ENCODE measurements around the gene KCNC4. TPM values are rescaled to one million over a fixed set of nuclear protein-coding genes. Genes with fewer than 3 reads are reported as not detected.
A peak's percentile ranks its signal among the peaks of the same experiment; 100 is the strongest.

Gene KCNC4
- total and polyA plus RNA-seq, 12 donors, result 1.1 to 14.4 (median 9.3) TPM

DNA sequence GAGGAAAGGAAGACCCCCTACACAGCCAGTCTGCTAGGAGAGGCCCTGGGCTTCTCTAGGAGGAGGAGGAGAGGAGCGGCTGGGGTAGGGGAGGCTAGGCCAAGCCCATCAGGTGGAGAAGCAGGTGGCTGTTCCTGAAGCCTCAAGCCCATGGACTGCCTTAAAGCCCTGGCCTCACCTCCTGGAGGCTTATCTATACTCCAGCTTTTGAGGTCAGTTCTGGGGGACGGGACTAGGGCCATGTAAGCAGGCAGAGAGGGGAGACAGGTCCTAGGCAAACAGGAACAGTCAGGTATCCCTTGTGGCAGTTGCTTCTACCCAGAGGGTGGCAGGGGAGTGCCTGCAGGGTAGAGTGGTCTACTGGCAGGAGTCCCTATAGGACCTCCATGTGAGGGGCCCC is 40.6 kb downstream of the KCNC4 start:
- TF ChIP-seq, protein P1, sequence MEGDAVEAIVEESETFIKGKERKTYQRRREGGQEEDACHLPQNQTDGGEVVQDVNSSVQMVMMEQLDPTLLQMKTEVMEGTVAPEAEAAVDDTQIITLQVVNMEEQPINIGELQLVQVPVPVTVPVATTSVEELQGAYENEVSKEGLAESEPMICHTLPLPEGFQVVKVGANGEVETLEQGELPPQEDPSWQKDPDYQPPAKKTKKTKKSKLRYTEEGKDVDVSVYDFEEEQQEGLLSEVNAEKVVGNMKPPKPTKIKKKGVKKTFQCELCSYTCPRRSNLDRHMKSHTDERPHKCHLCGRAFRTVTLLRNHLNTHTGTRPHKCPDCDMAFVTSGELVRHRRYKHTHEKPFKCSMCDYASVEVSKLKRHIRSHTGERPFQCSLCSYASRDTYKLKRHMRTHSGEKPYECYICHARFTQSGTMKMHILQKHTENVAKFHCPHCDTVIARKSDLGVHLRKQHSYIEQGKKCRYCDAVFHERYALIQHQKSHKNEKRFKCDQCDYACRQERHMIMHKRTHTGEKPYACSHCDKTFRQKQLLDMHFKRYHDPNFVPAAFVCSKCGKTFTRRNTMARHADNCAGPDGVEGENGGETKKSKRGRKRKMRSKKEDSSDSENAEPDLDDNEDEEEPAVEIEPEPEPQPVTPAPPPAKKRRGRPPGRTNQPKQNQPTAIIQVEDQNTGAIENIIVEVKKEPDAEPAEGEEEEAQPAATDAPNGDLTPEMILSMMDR (IDR thresholded peaks at IDR 0.05), result no peak
- TF ChIP-seq POLR2A (IDR thresholded peaks at IDR 0.05), result no peak
- no peaks in the 10 kb centered on the region for H3K4me1 ChIP-seq (replicated peaks in 1 of 2)
- H3K4me3 ChIP-seq, result no peak overlapping the region
- H3K27ac ChIP-seq, result no peak overlapping the region
- H3K36me3 ChIP-seq (replicated peaks in 1 of 2), result no peaks in the 10 kb centered on the region
- H3K9me3 ChIP-seq (replicated peaks in 1 of 3), result no peaks in the 10 kb centered on the region
- peak in 1 of 7 donors; percentile 23 for DNase-seq
- 78 to 100% (median 95%) methylated on average over 2 of the region's 2 CpGs for WGBS, 4 donors
- intact Hi-C loops (cut with DNase I), result no loop called here
- no peaks in the 10 kb centered on the region for H3K27me3 ChIP-seq

DNA sequence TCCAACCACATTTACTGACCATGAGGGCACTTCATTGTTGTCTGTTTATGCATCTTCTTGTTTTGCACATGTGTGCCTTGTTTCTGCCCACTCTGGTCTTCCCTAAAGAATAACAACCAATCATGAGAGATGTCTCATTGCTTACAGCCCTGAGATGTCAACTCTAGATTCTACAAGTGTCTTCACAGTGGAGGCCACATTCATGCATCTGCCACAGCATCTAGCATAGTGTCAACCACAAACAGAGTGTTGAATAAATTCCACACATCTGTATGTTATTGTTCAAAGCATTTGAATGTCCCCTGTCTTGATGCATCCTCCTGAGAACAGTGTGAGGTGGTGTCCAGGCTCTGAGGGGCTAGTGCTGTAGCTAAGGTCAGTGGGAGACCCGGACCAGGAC is 43.1 kb downstream of the KCNC4 start:
- intact Hi-C loops (cut with DNase I), result no loop called here
- DNase-seq, result no peak
- 80 to 100% (median 96%) methylated on average over 1 of the region's 1 CpG for WGBS, 4 donors
- Histone ChIP-seq H3K27ac (no peak overlapping the region), H3K4me1 (replicated peaks in 1 of 2) (no peaks in the 10 kb centered on the region), H3K9me3 (replicated peaks in 1 of 3) (no peaks in the 10 kb centered on the region), H3K36me3 (replicated peaks in 1 of 2) (no peaks in the 10 kb centered on the region), H3K27me3 (no peaks in the 10 kb centered on the region), H3K4me3 (no peak overlapping the region)
- TF ChIP-seq POLR2A (IDR thresholded peaks at IDR 0.05), result no peak
- TF ChIP-seq, protein P1 (IDR thresholded peaks at IDR 0.05), result no peak

DNA sequence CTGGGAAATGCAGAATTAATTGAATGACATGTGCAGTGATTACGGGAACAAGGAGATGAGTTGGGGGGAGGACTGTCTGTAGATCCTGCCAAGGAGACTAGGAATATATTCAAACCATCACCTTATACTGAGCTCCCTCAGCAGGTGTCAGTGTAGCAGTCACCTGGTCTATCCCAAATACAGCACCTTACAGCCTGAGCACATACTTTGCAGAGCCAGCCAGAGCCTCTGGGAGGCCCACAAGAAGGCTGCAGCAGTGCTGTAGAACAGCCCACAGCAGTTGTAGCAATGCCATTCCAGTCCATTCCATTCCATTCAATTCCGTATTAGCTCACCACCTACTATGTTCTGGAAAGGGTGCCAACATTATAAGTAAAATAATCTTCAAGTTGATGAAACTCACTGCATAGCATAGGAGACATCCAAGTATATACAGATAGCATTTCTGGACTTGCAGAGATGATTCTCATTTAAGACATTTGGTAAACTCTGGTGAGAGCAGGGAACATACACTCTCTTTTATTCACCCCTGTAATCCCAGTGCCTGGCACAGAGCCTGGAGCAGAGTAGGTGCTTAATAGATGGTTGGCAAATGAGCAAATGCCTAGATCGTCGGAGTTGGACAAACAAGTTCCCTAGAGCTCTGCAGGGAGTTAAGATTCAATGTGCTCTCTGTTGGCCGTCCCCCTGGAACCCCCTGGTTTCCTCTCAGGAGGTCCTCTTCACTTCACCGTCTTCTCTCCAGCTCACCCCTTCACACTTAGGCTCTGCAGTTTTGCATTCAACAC is 44.7 kb downstream of the KCNC4 start:
- H3K27ac ChIP-seq, result no peak overlapping the region
- no peak for TF ChIP-seq POLR2A (IDR thresholded peaks at IDR 0.05)
- TF ChIP-seq, protein P1 (IDR thresholded peaks at IDR 0.05), result no peak
- intact Hi-C loops (cut with DNase I), result no loop called here
- H3K27me3 ChIP-seq, result no peaks in the 10 kb centered on the region
- 74 to 79% (median 77%) methylated on average over 6 of the region's 6 CpGs for WGBS, 4 donors
- H3K4me3 ChIP-seq, result no peak overlapping the region
- DNase-seq, result no peak
- H3K36me3 ChIP-seq (replicated peaks in 1 of 2), result no peaks in the 10 kb centered on the region
- H3K9me3 ChIP-seq (replicated peaks in 1 of 3), result no peaks in the 10 kb centered on the region
- no peaks in the 10 kb centered on the region for H3K4me1 ChIP-seq (replicated peaks in 1 of 2)

DNA sequence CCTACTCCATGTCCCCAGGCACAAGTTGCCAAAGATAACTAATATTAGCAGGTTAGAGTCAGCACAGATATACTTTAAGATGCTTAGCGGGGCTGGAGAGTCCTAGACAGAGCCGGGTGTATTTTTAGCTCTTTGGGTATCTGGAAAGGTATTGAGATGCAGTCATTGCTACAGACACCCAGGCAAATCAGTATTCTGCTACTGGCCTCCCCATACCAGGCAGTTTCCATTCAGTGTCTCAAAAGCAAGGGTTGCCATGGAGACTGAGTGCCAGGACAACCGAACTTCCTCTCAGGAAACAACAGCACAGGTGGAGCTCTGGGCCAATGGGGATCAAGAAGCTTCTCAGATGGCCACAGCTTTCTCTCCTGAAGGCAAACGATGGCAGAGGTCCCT is 45.3 kb downstream of the KCNC4 start:
- TF ChIP-seq, protein P1 (IDR thresholded peaks at IDR 0.05), result no peak
- TF ChIP-seq POLR2A (IDR thresholded peaks at IDR 0.05), result no peak
- intact Hi-C loops (cut with DNase I), result no loop called here
- WGBS, 4 donors, result 52 to 69% (median 61%) methylated on average over 3 to 4 of the region's 4 CpGs
- Histone ChIP-seq H3K4me3 (no peak overlapping the region), H3K36me3 (replicated peaks in 1 of 2) (no peaks in the 10 kb centered on the region), H3K9me3 (replicated peaks in 1 of 3) (no peaks in the 10 kb centered on the region), H3K27ac (no peak overlapping the region), H3K4me1 (replicated peaks in 1 of 2) (no peaks in the 10 kb centered on the region), H3K27me3 (no peaks in the 10 kb centered on the region)
- DNase-seq, result peak in 1 of 7 donors; percentile 78
